GM06990 (cell line): ENCODE data around the gene NDUFA8.

Experiments used
- DNase-seq: peaks from one replicate; pipeline ENCODE4 v3.0.0-alpha.2; 2011; ENCODE audit not compliant: insufficient read length; ENCODE audit errors: extremely low read depth
- H3K27me3 ChIP-seq: replicated peaks from 2 replicates; pipeline ENCODE4 v1.6.0; 2011; ENCODE audit warnings: low read length; ENCODE audit not compliant: control insufficient read depth, insufficient read depth
- H3K36me3 ChIP-seq: 2 replicates; pipeline ENCODE4 v1.5.1; 2011; ENCODE audit warnings: low read length; ENCODE audit not compliant: control insufficient read depth, insufficient read depth
- H3K4me3 ChIP-seq: replicated peaks from 2 replicates; pipeline ENCODE4 v1.5.1; 2011; ENCODE audit warnings: low read depth, mild to moderate bottlenecking, control low read depth, low read length
- TF ChIP-seq, protein P1 (sequence below): IDR thresholded peaks from 2 replicates; pipeline ENCODE4 v1.5.1; 2011; ENCODE audit warnings: low read length, control low read depth, mild to moderate bottlenecking, inconsistent platforms; ENCODE audit not compliant: insufficient read depth, poor library complexity, severe bottlenecking

The NDUFA8 gene

DNA sequence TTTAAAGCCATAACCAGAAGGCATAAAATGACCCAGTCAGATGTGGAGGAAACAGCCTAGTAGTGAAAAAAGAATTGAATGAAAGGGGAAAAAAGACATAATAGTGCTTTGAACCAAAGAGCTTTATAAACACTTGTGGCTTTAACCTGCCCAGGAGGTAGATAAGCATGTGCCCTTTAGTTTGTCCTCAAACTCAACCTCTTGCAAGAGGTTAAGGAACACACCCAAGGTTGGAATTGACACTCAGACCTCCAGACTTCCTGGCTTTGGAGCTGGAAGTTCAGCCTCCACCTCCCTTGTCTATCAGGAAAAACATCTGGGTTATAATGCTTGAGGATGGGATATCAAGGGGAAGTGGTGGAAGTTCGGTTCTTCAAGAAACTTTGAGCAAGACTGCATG, 16.3 kb downstream of the NDUFA8 start:
- no peaks in the 10 kb centered on the region for H3K27me3 ChIP-seq
- H3K4me3 ChIP-seq: no peak overlapping the region
- no peak for DNase-seq
- H3K36me3 ChIP-seq: peaks cover 13% of the 10 kb centered on the region
- TF ChIP-seq, protein P1, sequence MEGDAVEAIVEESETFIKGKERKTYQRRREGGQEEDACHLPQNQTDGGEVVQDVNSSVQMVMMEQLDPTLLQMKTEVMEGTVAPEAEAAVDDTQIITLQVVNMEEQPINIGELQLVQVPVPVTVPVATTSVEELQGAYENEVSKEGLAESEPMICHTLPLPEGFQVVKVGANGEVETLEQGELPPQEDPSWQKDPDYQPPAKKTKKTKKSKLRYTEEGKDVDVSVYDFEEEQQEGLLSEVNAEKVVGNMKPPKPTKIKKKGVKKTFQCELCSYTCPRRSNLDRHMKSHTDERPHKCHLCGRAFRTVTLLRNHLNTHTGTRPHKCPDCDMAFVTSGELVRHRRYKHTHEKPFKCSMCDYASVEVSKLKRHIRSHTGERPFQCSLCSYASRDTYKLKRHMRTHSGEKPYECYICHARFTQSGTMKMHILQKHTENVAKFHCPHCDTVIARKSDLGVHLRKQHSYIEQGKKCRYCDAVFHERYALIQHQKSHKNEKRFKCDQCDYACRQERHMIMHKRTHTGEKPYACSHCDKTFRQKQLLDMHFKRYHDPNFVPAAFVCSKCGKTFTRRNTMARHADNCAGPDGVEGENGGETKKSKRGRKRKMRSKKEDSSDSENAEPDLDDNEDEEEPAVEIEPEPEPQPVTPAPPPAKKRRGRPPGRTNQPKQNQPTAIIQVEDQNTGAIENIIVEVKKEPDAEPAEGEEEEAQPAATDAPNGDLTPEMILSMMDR: no peak

DNA sequence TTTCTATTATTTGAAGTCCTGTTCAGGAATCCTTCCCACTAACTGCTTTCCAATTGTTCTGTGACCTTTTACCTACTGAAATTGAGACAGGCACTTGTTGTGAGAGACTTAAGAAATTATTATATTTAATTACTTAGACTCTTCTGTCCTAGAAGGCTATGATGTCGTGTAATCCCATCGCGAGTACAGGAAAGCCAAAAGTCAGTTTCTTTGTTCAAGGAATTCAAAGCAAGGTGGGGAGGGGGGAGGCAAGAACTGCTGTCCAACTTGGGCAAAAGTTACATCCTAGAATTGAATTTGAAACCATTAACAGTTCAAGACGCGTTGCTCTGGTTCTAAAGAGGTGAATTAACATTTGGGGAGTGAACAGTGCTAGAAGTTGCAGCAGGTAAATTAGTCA, 17.9 kb downstream of the NDUFA8 start:
- H3K27me3 ChIP-seq: no peaks in the 10 kb centered on the region
- TF ChIP-seq, protein P1: no peak
- H3K4me3 ChIP-seq: no peak overlapping the region
- H3K36me3 ChIP-seq: peaks cover 11% of the 10 kb centered on the region
- no peak for DNase-seq

DNA sequence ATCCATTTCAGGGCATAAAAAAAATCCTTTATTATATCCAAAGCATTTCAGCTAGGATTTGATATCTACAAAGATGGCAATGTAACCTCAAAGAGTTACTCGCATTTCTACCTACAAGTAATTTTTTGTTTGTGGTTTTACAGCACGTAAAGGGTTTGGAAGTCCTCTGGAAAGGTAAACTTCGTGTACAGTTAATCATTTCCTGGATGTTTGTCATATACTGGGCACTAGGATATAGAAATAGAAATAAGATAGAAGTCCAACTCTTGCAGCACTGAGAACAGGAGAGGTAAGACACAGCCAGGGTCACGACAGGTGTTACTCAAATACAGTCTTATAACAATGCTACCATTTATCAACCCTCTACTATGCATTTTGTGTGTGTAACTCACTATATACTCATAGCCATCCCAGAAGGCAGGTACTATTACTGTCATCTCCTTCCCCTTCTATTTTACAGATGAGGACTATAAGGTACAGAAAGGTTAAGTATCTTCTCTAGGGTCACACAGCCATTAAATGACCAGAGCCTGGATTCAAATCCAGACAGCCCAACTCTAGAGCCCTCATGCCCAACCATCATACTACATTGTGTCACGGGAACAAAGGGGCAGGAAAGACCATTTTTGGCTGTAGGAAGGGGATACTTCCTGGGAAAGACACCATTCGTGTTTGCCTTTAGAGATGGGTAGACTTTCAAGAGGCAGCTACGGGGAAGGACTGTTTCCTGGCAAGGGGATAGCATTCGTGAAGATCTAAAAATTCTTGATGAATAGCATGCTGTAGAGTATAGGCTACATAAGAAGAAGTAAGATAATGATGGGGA, 19.0 kb downstream of the NDUFA8 start:
- H3K27me3 ChIP-seq: no peaks in the 10 kb centered on the region
- no peak overlapping the region for H3K4me3 ChIP-seq
- TF ChIP-seq, protein P1: no peak
- peaks cover 11% of the 10 kb centered on the region for H3K36me3 ChIP-seq
- DNase-seq: no peak

DNA sequence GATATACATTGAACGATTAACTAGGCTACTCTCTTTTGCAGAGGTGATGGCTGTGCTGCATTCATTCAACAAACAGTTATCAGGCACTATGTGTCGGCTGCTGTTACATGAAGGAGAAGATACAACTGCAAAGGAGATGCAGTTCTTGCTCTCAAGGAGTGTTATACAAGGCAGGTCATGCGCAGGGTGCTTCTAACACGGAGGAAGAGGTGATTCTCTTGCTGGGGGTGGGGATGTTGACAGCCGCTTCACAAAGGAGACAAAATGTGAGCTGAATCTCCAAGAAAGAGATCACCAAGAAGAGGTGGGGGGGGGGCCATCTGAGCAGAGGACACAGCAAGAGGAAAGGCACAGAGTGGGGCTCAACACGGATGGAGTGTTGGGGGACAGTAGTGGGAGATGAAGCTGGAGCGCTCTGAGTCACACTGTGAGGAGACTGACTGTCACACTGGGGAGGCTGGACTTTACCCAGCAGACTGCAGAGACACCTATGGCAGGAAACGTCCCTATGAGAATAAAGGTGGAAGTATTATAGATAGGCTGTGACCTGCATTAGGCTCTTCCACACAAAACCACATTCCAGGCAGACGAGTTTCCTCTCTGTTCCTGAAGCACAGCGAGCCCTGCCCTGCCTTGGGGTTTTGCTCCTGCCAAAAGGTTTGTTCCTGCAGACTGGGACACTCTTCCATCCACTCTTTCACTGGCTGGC, 20.9 kb downstream of the NDUFA8 start:
- DNase-seq: no peak
- no peak overlapping the region for H3K4me3 ChIP-seq
- TF ChIP-seq, protein P1: no peak
- no peaks in the 10 kb centered on the region for H3K27me3 ChIP-seq
- H3K36me3 ChIP-seq: peaks cover 7% of the 10 kb centered on the region

DNA sequence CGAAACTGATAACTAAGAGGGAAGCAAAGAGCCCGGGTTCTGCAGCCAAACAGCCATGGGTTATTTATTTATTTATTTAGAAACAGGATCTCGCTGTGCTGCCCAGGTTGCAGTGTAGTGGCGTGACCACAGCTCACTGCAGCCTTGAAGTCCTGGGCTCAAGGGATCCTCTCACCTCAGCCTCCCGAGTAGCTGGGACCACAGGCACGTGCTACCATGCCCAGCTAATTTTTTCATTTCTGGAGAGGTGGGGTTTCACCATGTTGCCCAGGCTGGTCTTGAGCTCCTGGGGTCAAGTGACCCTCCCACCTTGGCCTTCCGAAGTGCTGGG, 24.1 kb downstream of the NDUFA8 start:
- Histone ChIP-seq H3K27me3 (no peaks in the 10 kb centered on the region; the same call in 1 of the 2 replicates), H3K4me3 (no peak overlapping the region), H3K36me3 (no peaks in the 10 kb centered on the region)
- DNase-seq: no peak
- TF ChIP-seq, protein P1: no peak
